ENCODE results near the gene KRTAP13-4.

The KRTAP13-4 gene, protein sequence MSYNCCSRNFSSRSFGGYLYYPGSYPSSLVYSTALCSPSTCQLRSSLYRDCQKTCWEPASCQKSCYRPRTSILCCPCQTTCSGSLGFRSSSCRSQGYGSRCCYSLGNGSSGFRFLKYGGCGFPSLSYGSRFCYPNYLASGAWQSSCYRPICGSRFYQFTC

DNA sequence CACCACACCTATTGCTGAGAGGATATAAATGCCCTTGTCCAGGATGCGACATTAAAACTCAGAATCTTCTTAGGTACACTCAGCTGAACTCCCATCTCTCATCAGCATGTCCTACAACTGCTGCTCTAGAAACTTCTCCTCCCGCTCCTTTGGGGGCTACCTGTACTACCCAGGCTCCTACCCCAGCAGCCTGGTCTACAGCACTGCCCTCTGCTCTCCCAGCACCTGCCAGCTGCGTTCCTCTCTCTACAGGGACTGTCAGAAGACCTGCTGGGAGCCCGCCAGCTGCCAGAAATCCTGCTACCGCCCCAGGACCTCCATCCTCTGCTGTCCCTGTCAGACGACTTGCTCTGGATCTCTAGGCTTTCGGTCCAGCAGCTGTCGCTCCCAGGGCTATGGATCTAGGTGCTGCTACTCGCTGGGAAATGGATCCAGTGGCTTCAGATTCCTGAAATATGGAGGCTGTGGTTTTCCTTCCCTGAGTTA is at the start of gene KRTAP13-4:
Gene KRTAP13-4, plus strand, starts transcription at position 51 of the 486 bp plus-strand sequence. Its CDS starts 56 bp downstream, at position 107.
- DNase-seq, result no peak

DNA sequence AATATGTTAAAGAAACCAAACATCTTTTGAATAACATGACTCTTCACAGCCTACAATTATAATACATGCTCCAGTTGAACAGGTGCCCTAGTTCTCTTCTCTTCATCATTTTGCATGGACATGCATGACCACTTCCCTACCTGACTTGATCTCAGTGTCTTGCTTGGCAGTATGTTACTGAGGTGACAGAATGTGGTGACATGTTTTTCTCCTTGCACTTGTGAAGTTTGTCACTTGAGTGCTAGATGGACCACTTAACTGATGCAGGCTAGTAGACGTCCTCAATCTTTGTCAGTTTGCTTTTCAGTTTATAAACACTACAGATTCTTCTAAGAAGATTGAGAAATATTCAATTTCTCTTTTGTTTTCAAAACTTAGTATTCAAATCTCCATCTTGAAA is 47.8 kb upstream of the KRTAP13-4 start:
- no peak for DNase-seq

DNA sequence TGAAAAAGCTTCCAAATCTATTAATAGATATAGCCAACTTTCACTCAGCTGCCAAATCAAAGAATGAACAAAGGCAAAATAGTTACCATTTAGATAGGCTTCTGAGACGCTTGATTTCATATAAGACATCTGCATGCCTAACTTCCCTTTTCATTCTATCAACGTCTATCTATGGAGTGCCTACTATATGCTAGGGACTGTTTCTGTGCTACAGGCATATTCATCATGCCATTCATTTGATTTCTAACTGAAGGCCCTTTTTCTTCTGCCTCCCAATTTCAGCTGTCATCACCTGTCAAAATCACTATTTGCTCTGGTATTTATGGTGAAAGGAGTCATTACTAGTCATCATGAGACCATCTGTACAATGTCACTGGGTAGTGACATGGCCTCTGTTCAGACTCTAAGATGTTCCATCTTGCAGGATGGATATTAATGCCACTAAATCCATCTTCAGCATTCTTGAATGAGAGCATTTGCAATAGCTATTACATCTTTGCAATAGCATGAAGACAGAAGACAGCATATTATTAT is 38.5 kb upstream of the KRTAP13-4 start:
- no peak for DNase-seq

DNA sequence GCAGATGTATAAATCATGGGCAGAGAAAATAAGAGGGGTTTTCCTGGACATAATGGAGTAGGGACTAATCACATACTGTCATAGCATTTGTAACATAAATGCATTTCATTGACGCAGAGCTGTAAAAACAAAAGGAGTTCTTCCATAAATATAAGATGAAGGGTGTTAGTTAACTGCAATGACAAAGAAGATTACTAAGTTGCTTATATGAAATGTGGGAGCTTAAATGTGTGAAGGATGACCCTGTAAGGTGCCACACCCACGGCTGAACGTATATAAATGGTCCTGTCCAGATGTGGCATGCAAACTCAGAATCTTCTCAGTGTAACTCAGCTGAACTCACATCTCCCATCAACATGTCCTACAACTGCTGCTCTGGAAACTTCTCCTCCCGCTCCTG is 34.3 kb upstream of the KRTAP13-4 start, which contains the start of gene KRTAP13-1:
Gene KRTAP13-1, plus strand, starts transcription at position 301 of the 400 bp plus-strand sequence. Its CDS starts 56 bp downstream, at position 357.
- DNase-seq, result no peak

DNA sequence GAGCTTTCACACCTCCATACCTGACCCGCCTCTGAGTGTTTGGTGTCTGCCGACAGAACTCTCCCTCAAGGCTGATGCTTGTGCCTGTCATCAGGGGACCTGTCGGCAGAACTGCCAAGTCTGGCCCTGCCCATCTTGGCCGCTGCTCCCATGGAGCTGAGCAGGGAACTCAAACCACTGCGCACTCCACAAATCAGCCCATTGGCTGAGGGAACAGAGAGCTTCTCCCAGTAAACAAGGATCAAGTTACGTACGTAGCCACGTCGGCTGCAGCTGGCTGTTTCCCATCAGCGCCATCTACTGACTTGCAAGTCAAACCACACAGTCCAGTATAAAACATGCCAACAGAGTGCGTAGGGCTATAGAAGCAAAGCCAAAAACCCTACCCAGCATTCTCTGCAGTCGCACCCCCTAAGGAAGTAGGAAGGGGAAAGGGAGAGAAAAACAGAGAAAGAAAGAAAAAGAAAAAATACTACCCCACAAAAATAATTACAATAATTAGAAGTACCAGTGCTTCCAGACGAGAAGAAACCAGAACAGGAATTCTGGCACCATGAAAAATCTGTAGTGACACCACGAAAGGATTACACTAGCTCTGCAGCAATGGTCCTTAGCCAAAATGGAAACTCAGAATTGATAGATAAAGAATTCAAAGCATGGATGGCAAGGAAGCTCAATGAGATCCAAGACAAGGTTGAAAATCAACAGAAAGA is 21.1 kb upstream of the KRTAP13-4 start:
- DNase-seq, result peak; percentile 54

GRCh38 chr21:30415993-30416392 is 14.0 kb upstream of the KRTAP13-4 start:
- DNase-seq, result no peak

- no peak for DNase-seq
Observed at GRCh38 chr21:30425826-30426225, 4.2 kb upstream of the KRTAP13-4 start, which contains the start of gene KRTAP13-3. Gene KRTAP13-3, minus strand, starts transcription at chr21:30425926. Its CDS starts 14 bp downstream, at chr21:30425912.

DNA sequence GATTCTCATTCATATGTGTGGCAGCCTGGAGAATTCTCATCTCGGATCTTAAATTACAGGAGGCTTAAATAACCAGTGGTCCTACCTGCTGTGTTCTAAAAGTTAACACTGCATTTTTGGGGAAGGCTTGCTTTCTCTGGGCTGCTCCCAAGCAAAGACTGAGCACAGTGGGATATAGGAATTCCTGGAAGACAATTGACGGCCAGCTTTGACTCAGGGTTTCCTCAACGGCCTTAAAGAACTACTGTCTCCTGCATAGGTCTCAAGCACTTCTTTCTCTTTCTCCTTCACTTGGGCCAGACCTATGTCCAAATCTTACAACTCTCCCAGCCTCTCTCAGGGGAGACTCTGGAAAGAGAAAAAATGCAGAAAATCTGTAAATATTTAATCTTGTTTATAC is 3.3 kb upstream of the KRTAP13-4 start:
- no peak for DNase-seq

- DNase-seq, result peak; percentile 62
Observed at GRCh38 chr21:30434033-30434631, 4.1 kb downstream of the KRTAP13-4 start.

- DNase-seq, result no peak
Observed at GRCh38 chr21:30437010-30437565, 7.1 kb downstream of the KRTAP13-4 start.

DNA sequence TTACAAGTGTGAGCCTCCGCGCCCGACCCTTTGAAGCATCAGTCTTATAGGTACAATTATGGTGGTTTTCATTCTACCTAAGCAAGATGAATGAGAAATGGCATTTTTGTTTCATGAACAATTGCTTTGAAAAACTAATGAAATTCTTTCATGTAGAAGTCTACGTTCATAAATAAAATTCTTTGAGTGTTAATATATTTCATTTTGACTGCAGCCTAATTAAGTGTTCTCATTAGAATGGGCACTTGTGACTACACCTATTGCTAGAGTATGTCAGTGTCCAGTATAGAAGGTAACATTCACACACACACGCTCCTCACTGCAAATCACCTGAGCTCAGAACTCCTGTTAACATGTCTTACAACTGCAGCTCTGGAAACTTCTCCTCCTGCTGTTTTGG is 10.0 kb downstream of the KRTAP13-4 start, which contains the start of gene KRTAP15-1:
Gene KRTAP15-1, plus strand, starts transcription at position 301 of the 400 bp plus-strand sequence. Its CDS starts 53 bp downstream, at position 354.
- no peak for DNase-seq

DNA sequence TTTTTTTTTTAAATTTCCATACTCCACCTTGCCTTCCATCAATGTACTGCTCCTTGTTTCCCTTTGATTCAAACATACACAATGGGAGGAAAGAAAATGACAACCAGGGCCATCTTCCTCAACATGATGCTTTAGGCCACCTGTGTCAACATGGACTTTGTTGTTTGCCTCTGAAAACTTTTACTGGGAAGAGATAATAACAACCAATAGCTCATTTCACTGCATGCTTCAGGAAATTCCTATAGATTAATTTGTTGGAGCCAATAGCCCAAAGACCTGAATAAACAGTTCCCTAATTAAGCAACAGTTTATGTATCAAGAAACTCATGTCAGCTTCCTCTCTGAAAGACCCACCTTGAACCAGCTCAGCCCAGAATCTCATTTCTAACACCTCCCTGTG is 13.2 kb downstream of the KRTAP13-4 start:
- no peak for DNase-seq

GRCh38 chr21:30444204-30444603 is 14.2 kb downstream of the KRTAP13-4 start:
- no peak for DNase-seq

DNA sequence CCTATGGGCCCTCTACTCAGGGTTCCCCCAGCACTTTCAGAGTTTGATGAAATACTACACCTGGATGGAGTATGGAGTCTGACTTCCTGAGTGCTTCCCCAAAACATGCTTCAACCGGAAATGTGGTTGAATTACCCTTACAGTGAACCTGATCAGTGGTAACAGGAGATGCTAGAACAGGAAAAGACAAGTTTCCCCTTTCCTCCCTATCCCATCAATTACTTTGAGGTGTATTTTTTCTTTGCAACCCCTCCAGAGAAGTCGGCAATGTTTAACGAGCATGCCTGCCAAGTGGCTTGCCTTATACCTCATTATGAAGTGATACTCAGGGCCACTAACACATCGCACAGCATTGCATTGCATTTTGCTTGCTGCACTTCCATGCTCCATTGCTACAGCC is 17.0 kb downstream of the KRTAP13-4 start:
- no peak for DNase-seq

GRCh38 chr21:30448514-30448913 is 18.5 kb downstream of the KRTAP13-4 start:
- no peak for DNase-seq

DNA sequence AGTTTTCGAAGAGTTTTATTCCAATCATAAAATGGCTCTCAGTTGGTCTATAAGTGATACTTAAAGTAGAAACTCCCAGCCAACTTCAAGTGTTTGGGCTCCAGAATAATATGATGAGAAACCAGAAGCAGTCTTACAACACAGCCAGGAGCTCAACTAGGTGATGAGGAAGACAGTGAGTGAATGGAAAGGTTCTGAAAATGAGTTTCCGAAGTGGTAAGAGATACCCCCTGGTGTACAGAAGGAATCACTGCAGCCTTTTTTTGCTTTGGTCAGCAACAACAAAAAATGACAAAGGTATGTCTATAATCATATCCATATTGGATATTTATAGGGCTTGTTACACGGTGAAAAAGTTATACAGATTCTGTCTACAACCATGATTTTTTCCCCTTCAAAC is 33.7 kb downstream of the KRTAP13-4 start:
- DNase-seq, result peak; percentile 9

GRCh38 chr21:30468900-30469714 is 39.1 kb downstream of the KRTAP13-4 start:
- DNase-seq, result no peak

GRCh38 chr21:30478004-30478403 is 48.0 kb downstream of the KRTAP13-4 start:
- DNase-seq, result no peak

GRCh38 chr21:30479259-30479658 is 49.2 kb downstream of the KRTAP13-4 start:
- DNase-seq, result no peak

DNA sequence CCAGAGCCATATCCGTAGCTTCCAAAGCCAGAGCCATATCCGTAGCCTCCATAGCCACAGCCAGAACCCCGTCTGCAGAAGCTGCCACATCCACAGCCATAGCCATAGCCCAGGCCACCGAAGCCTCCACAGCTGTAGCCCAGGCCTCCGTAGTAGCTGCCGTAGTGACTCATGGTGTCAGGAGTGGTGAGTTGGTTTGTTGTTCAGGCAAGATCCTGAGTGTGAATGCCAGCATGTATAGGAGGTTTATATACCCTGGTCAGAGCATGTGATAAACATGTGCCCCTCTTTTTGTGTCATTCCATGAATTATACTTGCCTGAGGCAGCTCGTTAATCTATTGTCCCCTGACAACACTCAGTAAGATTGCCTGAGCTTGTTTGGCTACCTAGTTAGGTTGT is 50.1 kb downstream of the KRTAP13-4 start, which contains the start of gene KRTAP19-1:
Gene KRTAP19-1, minus strand, starts transcription at position 223 of the 400 bp plus-strand sequence. Its CDS starts 50 bp downstream, at position 173.
- no peak for DNase-seq
